Measurements from ENCODE around the gene PLD5.

DNA sequence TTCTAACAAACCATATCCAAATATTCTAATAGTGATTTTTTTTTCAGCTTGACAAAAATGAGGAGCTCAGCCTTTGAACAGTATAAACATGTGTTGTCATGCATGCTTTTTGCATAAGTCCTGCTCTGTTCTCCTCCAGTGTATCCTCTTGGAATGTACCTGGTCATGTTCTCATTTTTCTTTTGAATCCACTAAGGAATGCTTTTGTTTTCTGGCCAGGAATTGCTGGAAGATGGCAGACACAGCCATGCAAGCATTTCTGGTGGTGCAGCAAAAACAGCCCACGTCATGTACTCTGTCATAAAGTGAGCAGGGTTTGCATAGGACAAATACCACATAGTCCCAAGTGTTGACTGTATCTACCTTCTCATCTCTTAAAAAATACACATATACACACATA is 11.5 kb upstream of the PLD5 start:
- TF ChIP-seq EZH2 (IDR thresholded peaks at IDR 0.05; ENCODE audit: borderline replicate concordance, low read depth, low read length, poor library complexity, severe bottlenecking) (no peak), CTCF (conservative IDR thresholded peaks at IDR 0.05; ENCODE audit: low read depth, low read length) (no peak)
